Heart left ventricle (tissue), 16 donors: ENCODE measurements around the gene TRIM15. TPM values are rescaled to one million over a fixed set of nuclear protein-coding genes. Genes with fewer than 3 reads are reported as not detected.
A peak's percentile ranks its signal among the peaks of the same experiment; 100 is the strongest.

Source experiments
- ATAC-seq, 4 donors: fragments of 200-7000 bp; cut with Tn5 transposase; one replicate each; pipeline ENCODE4 v1.9.1; 2020 to 2022; ENCODE audit warnings: moderate library complexity in 4 of 4, mild to moderate bottlenecking in 3 of 4, moderate number of reproducible peaks in 1 of 4
- DNase-seq, 5 donors: peaks; one replicate each; pipeline ENCODE4 v3.0.0-alpha.2; 2020
- H3K27ac ChIP-seq, 12 donors: fragments of 200-600 bp; sonication (generic) in 4 of 12; one replicate each; pipeline versions ENCODE4 v1.5.0 to v1.8.0; 2016 to 2022; ENCODE audit warnings: mild to moderate bottlenecking in 2 of 12
- H3K27me3 ChIP-seq, 9 donors: fragments of 200-600 bp; sonication (generic) in 2 of 9; one replicate each; pipeline versions ENCODE4 v1.5.1 to v1.8.0; 2016 to 2022; ENCODE audit warnings: mild to moderate bottlenecking in 3 of 9
- H3K36me3 ChIP-seq, 9 donors: fragments of 200-600 bp; sonication (generic) in 2 of 9; one replicate each; pipeline versions ENCODE4 v1.5.0 to v1.8.0; 2018 to 2022; ENCODE audit warnings: mild to moderate bottlenecking in 2 of 9
- H3K4me1 ChIP-seq, 12 donors: fragments of 200-600 bp; sonication (generic) in 4 of 12; one replicate each; pipeline versions ENCODE4 v1.5.0 to v1.8.0; 2016 to 2022; ENCODE audit warnings: mild to moderate bottlenecking in 3 of 12
- H3K4me3 ChIP-seq, 12 donors: fragments of 200-600 bp; sonication (generic) in 4 of 12; one replicate each; pipeline versions ENCODE4 v1.5.0 to v1.8.0; 2017 to 2022; ENCODE audit warnings: mild to moderate bottlenecking in 9 of 12, moderate library complexity in 4 of 12
- H3K9me3 ChIP-seq, 12 donors: fragments of 200-600 bp; sonication (generic) in 4 of 12; one replicate each; pipeline versions ENCODE4 v1.5.0 to v1.8.0; 2016 to 2022; ENCODE audit warnings: mild to moderate bottlenecking in 1 of 12
- CTCF ChIP-seq, 12 donors: fragments of 200-600 bp; sonication (generic) in 4 of 12; IDR thresholded peaks; one replicate each; pipeline versions ENCODE4 v1.5.0 to v1.8.0; 2018 to 2022; ENCODE audit warnings: antibody characterized with exemption in 12 of 12, mild to moderate bottlenecking in 5 of 12
- POLR2A ChIP-seq, 2 donors: fragments of 450-650 bp; IDR thresholded peaks; one replicate each; pipeline ENCODE4 v1.6.1; 2017; ENCODE audit warnings: antibody characterized with exemption in 2 of 2, mild to moderate bottlenecking in 2 of 2, moderate library complexity in 2 of 2
- WGBS, 4 donors: extraction: QIAGEN DNeasy Blood & Tissue Kit in 2 of 4; methylation state at CpG; one replicate each; pipeline versions ENCODE4 v1.1.5 to v1.1.7; 2013 to 2018; 5-methylcytosine and 5-hydroxymethylcytosine counted together
- intact Hi-C, 10 donors: fragments of 100-400 bp; cut with DNase I; formaldehyde crosslinking; loops; one replicate each; pipeline versions ENCODE4 v1.11.1 to v1.14.2; 2022
- polyA plus RNA-seq, 2 donors: library from polyadenylated mRNA; stranded (reverse); fragments of 200-250 nt; gene quantifications; one replicate each; pipeline ENCODE4 v1.2.3, GENCODE V29; 2013
- total RNA-seq, 9 donors: library from RNA; depleted of rRNA in 2 of 9; stranded (reverse); fragments of >200 nt in 2 of 9; fragmentation: NEBNext Ultra II Directional in 3 of 9; extraction: Animal tissue kit (Norgen Biotek cat#: 25700) in 3 of 9; gene quantifications; one replicate each; pipeline versions ENCODE4 v1.1.0 to v1.2.4, GENCODE V29; 2016 to 2023
- donor health status: ischemic (EF 13 %, LVEDD 7.1; RV severe dilation, severe dysfunction).
- donor health status: healthy with polysubstance abuse.
- donor health status: DM: no; HTN: yes; CAD: no.
- donor health status: DM: no; HTN: no; CAD: no.
- donor health status: ischemic (EF 25% LVEDD 6.9; RV normal size, moderate dysfunction).
- donor health status: ischemic (EF 25% LVEDD 5.7; RV mildly dilated, moderate dysfunction).
- donor health status: healthy.
- donor health status: DM: yes; HTN: yes; CAD: no.
- donor health status: ischemic (EF 35%, LVEDD 5.7; RV mildly dilated, moderate dysfunction).
- donor health status: nonischemic (EF 11% LVEDD 7.7; RV severe dilation, severe dysfunction).
- donor health status: DM: yes; HTN: yes; CAD: no.
- donor health status: PGD.
- donor health status: ischemic (EF 29% LVEDD 5.4; RV normal size, mild dysfunction).
- donor health status: nonischemic (EF 23%, LVEDD 6.1; RV moderate dilation, normal function).

The TRIM15 gene
- total and polyA plus RNA-seq, 11 donors, result not detected

GRCh38 chr6:30154709-30155519 lies 8.4 kb upstream of the TRIM15 start:
- Histone ChIP-seq H3K4me3 (no peak overlapping the region), H3K9me3 (no peaks in the 10 kb centered on the region), H3K4me1 (peaks cover 0 to 28% (median 2%) of the 10 kb centered on the region in 12 donors), H3K27ac (no peak overlapping the region), H3K36me3 (no peaks in the 10 kb centered on the region), H3K27me3 (peaks cover 0 to 10% (median 0%) of the 10 kb centered on the region in 9 donors)
- DNase-seq (no peak), ATAC-seq (peak in 1 of 4 donors; percentile 56)
- TF ChIP-seq CTCF (IDR thresholded peaks at IDR 0.05) (no peak), POLR2A (IDR thresholded peaks at IDR 0.05) (no peak)
- WGBS, 4 donors, result 47 to 65% (median 55%) methylated on average over 12 of the region's 12 CpGs
- intact Hi-C loops, result no loop called here

GRCh38 chr6:30155520-30156261 lies 7.7 kb upstream of the TRIM15 start:
- Histone ChIP-seq H3K4me3 (no peak overlapping the region), H3K4me1 (peaks cover 0 to 28% (median 2%) of the 10 kb centered on the region in 12 donors), H3K36me3 (no peaks in the 10 kb centered on the region), H3K9me3 (no peaks in the 10 kb centered on the region), H3K27me3 (peaks cover 0 to 10% (median 0%) of the 10 kb centered on the region in 9 donors), H3K27ac (peak overlapping the region in 1 of 12 donors; percentile 49)
- ATAC-seq (peak in 1 of 4 donors; percentile 10), DNase-seq (no peak)
- intact Hi-C loops, result no loop called here
- TF ChIP-seq POLR2A (IDR thresholded peaks at IDR 0.05) (no peak), CTCF (IDR thresholded peaks at IDR 0.05) (no peak)
- WGBS, 4 donors, result 92 to 99% (median 92%) methylated on average over 2 of the region's 2 CpGs

GRCh38 chr6:30156262-30156599 lies 7.1 kb upstream of the TRIM15 start:
- H3K4me3 ChIP-seq, result no peak overlapping the region
- H3K27me3 ChIP-seq, result peaks cover 0 to 10% (median 0%) of the 10 kb centered on the region in 9 donors
- TF ChIP-seq CTCF (IDR thresholded peaks at IDR 0.05) (no peak), POLR2A (IDR thresholded peaks at IDR 0.05) (no peak)
- WGBS, 4 donors, result 14 to 39% (median 23%) methylated on average over 4 of the region's 4 CpGs
- peak overlapping the region in 1 of 12 donors; percentile 7 for H3K27ac ChIP-seq
- peaks cover 0 to 28% (median 2%) of the 10 kb centered on the region in 12 donors for H3K4me1 ChIP-seq
- no peaks in the 10 kb centered on the region for H3K36me3 ChIP-seq
- ATAC-seq (peak; percentile 33 to 93 (median 86)), DNase-seq (peak in 4 of 5 donors; percentile 42 to 58 (median 49))
- intact Hi-C loops, result no loop called here
- H3K9me3 ChIP-seq, result no peaks in the 10 kb centered on the region

GRCh38 chr6:30156774-30157173 lies 6.6 kb upstream of the TRIM15 start:
- no peak overlapping the region for H3K4me3 ChIP-seq
- H3K27ac ChIP-seq, result peak overlapping the region in 1 of 12 donors; percentile 7
- no peak for ATAC-seq
- intact Hi-C loops, result no loop called here
- peaks cover 0 to 28% (median 2%) of the 10 kb centered on the region in 12 donors for H3K4me1 ChIP-seq
- WGBS, 4 donors, result 81 to 87% (median 85%) methylated on average over 9 of the region's 9 CpGs
- no peaks in the 10 kb centered on the region for H3K9me3 ChIP-seq
- no peak for DNase-seq
- no peaks in the 10 kb centered on the region for H3K36me3 ChIP-seq
- peaks cover 0 to 10% (median 0%) of the 10 kb centered on the region in 9 donors for H3K27me3 ChIP-seq
- TF ChIP-seq CTCF (IDR thresholded peaks at IDR 0.05), result no peak
- no peak for TF ChIP-seq POLR2A (IDR thresholded peaks at IDR 0.05)
